Progenitor cell of endocrine pancreas (in vitro differentiated cells): ENCODE data around the gene ZFAND3. TPM values are rescaled to one million over a fixed set of nuclear protein-coding genes. Genes with fewer than 3 reads are reported as not detected.

Experiments used
- DNase-seq: peaks from one replicate; pipeline ENCODE4 v3.0.0; 2021; ENCODE audit warnings: low spot score; ENCODE audit not compliant: unreplicated experiment
- H3K27ac Mint-ChIP-seq: 2 replicates; pipeline ENCODE4 v1.8.0; 2021; ENCODE audit warnings: mild to moderate bottlenecking, moderate library complexity, mixed read lengths
- H3K27me3 Mint-ChIP-seq: 2 replicates; pipeline ENCODE4 v1.8.0; 2021; ENCODE audit warnings: mixed read lengths
- H3K36me3 Mint-ChIP-seq: 2 replicates; pipeline ENCODE4 v1.8.0; 2022; ENCODE audit warnings: mixed read lengths; ENCODE audit not compliant: insufficient read depth
- H3K4me1 Mint-ChIP-seq: 2 replicates; pipeline ENCODE4 v1.8.0; 2021; ENCODE audit warnings: low read depth, mixed read lengths
- H3K4me3 Mint-ChIP-seq: 2 replicates; pipeline ENCODE4 v1.8.0; 2021; ENCODE audit warnings: low read depth, mild to moderate bottlenecking, moderate library complexity, mixed read lengths
- H3K9me3 Mint-ChIP-seq: 2 replicates; pipeline ENCODE4 v1.8.0; 2021; ENCODE audit warnings: low read depth, mixed read lengths
- total RNA-seq: library from RNA; stranded (reverse); gene quantifications from 2 replicates; pipeline ENCODE4 v1.2.1, GENCODE V29; 2021
- TF ChIP-seq, protein P1 (sequence below): fragments of 200-600 bp; sonication (generic); IDR thresholded peaks from one replicate; pipeline ENCODE4 v1.5.0; 2021; ENCODE audit warnings: antibody characterized with exemption, mild to moderate bottlenecking; ENCODE audit not compliant: unreplicated experiment

Gene ZFAND3
- total RNA-seq, 1 donor from 2014 or later: 102 TPM

DNA sequence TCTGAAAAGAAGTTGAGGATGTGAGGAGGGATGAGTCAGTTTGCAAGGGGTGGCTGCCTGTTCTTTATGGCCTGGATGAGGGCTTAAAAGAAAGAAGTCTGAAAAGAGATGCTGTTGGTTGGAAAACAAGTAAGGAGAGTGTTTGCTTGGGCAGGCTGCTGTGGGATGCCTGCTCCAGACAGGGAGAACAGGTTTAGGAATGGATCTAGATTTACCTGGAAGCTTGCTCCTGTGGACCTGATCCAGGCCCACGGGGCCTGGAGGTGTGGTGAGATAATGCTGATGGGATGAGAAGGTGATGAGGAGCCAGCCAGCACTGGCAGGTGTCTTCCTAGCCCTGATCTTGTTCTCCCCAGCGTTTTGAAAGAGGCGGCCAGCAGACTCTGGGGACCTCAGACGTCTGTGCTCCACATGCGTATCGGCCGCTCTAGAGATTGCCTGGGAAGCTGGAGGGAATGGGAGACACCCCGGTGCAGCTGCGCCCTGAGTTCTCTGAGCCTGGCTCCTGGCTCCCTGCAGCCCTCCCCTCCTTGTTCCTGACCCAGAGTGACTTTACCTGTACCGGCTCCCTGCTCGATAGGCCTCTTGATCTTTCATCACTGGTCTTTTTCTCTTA is 331.3 kb downstream of the ZFAND3 start:
- TF ChIP-seq, protein P1, sequence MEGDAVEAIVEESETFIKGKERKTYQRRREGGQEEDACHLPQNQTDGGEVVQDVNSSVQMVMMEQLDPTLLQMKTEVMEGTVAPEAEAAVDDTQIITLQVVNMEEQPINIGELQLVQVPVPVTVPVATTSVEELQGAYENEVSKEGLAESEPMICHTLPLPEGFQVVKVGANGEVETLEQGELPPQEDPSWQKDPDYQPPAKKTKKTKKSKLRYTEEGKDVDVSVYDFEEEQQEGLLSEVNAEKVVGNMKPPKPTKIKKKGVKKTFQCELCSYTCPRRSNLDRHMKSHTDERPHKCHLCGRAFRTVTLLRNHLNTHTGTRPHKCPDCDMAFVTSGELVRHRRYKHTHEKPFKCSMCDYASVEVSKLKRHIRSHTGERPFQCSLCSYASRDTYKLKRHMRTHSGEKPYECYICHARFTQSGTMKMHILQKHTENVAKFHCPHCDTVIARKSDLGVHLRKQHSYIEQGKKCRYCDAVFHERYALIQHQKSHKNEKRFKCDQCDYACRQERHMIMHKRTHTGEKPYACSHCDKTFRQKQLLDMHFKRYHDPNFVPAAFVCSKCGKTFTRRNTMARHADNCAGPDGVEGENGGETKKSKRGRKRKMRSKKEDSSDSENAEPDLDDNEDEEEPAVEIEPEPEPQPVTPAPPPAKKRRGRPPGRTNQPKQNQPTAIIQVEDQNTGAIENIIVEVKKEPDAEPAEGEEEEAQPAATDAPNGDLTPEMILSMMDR: no peak
- no peak for DNase-seq
- no peaks in the 10 kb centered on the region for H3K27me3 Mint-ChIP-seq
- H3K4me1 Mint-ChIP-seq: peaks cover 9% of the 10 kb centered on the region
- no peaks in the 10 kb centered on the region for H3K9me3 Mint-ChIP-seq
- H3K36me3 Mint-ChIP-seq: peaks cover 5% of the 10 kb centered on the region
- H3K4me3 Mint-ChIP-seq: no peak overlapping the region
- H3K27ac Mint-ChIP-seq: peak overlapping the region; percentile 78

DNA sequence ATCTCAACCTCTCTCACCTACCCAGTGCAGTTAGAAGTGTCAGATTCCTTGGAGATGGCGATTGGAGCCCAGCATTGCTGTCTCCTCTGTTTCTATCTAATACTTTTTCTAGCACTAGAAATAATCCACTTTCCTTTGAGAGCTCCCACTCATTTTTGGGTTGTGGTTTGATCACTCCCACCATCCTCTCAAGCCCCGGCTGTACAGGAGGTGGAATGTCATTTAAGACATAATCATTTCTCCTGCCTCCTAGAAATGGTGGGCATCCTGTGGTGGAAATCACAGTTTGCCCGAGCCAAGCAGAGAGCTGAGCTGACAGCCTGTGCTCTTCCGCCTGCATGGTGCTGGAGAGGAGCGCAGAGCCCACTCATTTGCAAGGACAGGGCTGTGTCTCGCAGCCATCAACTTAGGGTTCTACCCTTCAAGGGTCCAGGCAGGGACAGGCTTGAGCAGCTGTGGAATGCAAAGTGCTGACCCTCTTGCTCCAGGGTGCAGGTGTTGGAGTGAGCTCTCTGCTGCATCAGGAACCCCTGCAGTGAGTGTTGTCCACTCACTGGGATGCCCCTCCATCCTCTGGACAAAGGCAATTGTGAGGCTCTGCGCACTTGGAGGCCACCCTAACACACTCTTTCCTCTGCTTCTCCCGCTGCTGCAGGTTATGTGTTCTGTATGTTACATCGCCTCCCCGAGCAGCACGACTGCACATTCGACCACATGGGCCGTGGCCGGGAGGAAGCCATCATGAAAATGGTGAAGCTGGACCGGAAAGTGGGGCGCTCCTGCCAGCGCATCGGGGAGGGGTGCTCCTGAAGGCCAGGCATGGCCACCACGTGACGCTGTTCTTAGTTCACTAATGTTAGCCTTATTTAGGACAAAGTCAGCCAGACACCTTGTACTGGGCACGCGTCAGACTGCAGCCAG is 332.3 kb downstream of the ZFAND3 start:
- no peaks in the 10 kb centered on the region for H3K27me3 Mint-ChIP-seq
- TF ChIP-seq, protein P1: no peak
- no peak for DNase-seq
- H3K4me1 Mint-ChIP-seq: peaks cover 9% of the 10 kb centered on the region
- peaks cover 5% of the 10 kb centered on the region for H3K36me3 Mint-ChIP-seq
- no peak overlapping the region for H3K4me3 Mint-ChIP-seq
- H3K27ac Mint-ChIP-seq: no peak overlapping the region
- no peaks in the 10 kb centered on the region for H3K9me3 Mint-ChIP-seq

DNA sequence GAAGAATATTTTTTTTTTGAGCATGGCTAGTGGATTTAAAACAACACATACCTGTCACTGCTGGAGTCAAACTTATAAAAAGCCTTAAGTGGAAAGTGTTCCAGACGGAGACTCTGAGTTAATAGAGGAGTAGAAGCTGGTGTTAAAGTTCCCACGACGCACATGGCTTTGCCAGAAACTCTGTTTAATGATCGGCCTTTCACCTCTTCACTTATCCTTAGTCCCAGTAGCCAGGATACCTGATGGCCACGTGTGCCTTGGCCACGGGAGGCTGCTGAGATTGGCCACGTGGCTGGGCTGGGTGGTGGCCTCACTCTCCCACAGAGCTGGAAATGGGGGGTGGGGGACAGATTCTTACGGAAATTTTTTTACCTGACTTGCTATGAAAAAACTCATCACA is 333.1 kb downstream of the ZFAND3 start:
- peak overlapping the region; percentile 33 for H3K27ac Mint-ChIP-seq
- peaks cover 9% of the 10 kb centered on the region for H3K4me1 Mint-ChIP-seq
- no peaks in the 10 kb centered on the region for H3K27me3 Mint-ChIP-seq
- no peak overlapping the region for H3K4me3 Mint-ChIP-seq
- TF ChIP-seq, protein P1: no peak
- no peak for DNase-seq
- no peaks in the 10 kb centered on the region for H3K9me3 Mint-ChIP-seq
- peaks cover 5% of the 10 kb centered on the region for H3K36me3 Mint-ChIP-seq

DNA sequence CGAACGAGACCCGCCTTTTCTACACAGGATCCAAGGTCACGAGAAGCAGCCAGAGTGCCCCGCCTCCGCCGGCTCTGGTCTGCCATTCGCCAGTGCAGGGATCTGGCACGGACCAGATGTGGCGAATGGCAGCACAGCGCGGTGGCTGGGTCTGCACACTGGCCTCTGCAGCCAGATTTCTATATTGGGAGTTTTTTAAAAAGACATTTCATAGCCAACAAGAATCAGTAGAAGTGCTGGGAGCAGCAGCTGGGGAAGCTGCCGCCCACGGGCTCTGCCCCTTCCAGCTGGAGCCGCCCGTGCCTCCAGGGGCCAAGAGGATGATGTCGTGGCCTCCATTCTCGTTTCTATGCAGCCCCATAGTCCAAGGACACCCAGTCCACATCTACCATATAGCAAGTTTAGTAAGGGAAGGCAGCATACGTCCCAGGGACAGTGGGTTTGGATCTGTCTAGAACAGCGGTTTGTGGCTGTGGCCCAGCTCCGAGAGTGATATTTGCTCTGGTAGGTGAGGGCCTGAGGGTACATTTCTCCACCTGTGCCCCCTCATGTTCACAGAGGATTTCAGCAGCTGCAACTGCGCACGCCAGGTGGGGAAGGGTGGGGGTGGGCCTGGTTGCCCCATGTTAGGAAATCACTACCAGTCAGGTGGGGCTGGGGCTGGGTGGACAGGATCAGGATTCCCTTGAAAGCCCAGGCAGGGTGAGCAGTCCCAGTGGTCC is 333.7 kb downstream of the ZFAND3 start:
- TF ChIP-seq, protein P1: no peak
- H3K4me1 Mint-ChIP-seq: peaks cover 8% of the 10 kb centered on the region
- H3K27ac Mint-ChIP-seq: no peak overlapping the region
- DNase-seq: no peak
- peaks cover 3% of the 10 kb centered on the region for H3K36me3 Mint-ChIP-seq
- H3K4me3 Mint-ChIP-seq: no peak overlapping the region
- no peaks in the 10 kb centered on the region for H3K9me3 Mint-ChIP-seq
- no peaks in the 10 kb centered on the region for H3K27me3 Mint-ChIP-seq

DNA sequence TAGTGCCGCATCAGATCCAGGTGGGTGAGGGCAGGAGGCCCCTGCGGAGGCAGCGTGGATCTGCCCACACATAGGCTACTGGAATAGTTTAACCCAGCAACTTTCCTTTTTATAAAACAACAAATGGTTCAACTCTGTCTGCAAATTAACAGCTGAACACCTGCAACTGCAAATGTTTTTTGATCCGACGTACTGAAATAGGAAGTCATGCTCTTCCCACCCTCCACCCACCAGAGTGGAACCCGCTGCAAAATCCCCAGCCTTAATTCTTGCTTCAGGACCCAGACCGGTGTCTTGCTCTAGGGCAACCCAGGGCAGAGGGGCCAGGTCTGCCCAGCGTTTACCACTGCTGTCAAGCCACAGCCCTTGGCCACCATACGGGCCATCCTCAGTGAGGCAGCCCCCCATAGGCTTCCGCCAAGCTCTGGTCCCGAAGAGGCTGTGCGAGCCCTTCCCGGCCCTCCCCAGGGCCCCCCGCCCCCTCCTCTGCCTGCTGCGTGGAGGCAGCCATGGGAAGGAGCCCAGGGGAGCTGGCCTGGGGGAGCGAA is 334.3 kb downstream of the ZFAND3 start:
- H3K9me3 Mint-ChIP-seq: no peaks in the 10 kb centered on the region
- H3K4me1 Mint-ChIP-seq: peaks cover 6% of the 10 kb centered on the region
- DNase-seq: no peak
- no peaks in the 10 kb centered on the region for H3K27me3 Mint-ChIP-seq
- H3K27ac Mint-ChIP-seq: no peak overlapping the region
- H3K4me3 Mint-ChIP-seq: no peak overlapping the region
- TF ChIP-seq, protein P1: no peak
- peaks cover 6% of the 10 kb centered on the region for H3K36me3 Mint-ChIP-seq
